HEK293T (cell line): ENCODE measurements around the gene CLCN1.

Experiments used
- ELF4 ChIP-seq: fragments of 450-650 bp; IDR thresholded peaks from 2 replicates; pipeline ENCODE4 v1.6.1; 2017; ENCODE audit warnings: antibody characterized with exemption
- FOXM1 ChIP-seq: fragments of 450-650 bp; IDR thresholded peaks from 2 replicates; pipeline ENCODE4 v1.6.1; 2017; ENCODE audit warnings: mild to moderate bottlenecking, borderline replicate concordance
- SP1 ChIP-seq: fragments of 450-650 bp; IDR thresholded peaks from 2 replicates; pipeline ENCODE4 v1.6.1; 2017
- SUZ12 ChIP-seq: fragments of 450-650 bp; IDR thresholded peaks from 2 replicates; pipeline ENCODE4 v1.6.1; 2016; ENCODE audit warnings: mild to moderate bottlenecking

GRCh38 chr7:143269251-143269650 lies 46.7 kb upstream of the CLCN1 start:
- TF ChIP-seq SP1 (no peak), ELF4 (no peak), SUZ12 (no peak), FOXM1 (no peak)
